Stimulated activated naive CD8-positive, alpha-beta T cell treated with anti-CD3 and anti-CD28 coated beads, Interleukin-15, Interleukin-2, amounts not matched to agents 100 U/mL and 50 U/mL, for 24 hours (primary cell): Measurements from ENCODE around the gene RNF144A.

Source experiments
- ATAC-seq: fragments of 150-1000 bp; cut with Tn5 transposase; one replicate; pipeline ENCODE4 v1.10.0; 2021
- DNase-seq: peaks from one replicate; pipeline ENCODE4 v3.0.0; 2021

RNF144A gene

DNA sequence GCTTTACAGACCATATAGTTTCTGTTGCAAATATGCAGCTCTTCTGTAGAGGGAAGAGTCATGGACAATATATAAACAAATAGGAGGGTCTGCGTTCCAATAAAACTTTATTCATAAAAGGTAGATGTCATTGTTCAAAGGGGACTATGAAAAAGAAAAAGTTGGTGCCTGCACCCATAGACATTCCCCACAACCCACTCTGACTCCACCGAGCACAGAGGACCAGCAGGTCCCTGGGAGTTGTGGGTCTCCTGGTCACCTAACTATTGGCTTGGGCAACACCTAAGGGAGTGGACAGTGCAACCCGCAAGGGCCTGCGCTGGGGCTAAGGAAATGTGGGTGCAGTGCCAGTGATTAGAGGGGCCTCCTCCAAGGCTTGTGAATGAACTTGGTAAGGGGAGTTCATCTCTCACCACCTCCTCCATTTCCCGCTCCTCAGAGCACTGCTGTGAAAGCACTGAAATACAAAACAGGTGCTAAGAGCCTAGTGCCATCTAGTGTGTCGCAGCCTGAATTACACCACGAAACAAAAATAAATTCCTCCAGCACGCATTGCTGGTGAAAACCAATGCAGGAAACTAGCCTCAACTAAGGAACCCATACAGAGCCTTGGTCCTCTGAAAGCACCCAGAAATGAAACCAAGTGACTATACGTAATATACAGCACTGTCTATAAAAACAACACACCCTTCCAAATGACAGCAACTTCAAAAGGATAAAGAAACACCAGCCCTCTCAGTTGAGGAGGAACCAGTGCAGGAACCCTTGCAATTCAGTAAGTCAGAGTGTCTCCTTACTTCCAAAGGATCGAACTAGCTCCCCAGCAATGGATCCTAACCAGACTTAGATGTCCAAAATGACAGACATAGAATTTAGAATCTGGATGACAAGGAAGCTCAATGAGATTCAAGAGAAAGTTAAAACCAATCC is 166.6 kb downstream of the RNF144A start:
- ATAC-seq (no peak), DNase-seq (no peak)

DNA sequence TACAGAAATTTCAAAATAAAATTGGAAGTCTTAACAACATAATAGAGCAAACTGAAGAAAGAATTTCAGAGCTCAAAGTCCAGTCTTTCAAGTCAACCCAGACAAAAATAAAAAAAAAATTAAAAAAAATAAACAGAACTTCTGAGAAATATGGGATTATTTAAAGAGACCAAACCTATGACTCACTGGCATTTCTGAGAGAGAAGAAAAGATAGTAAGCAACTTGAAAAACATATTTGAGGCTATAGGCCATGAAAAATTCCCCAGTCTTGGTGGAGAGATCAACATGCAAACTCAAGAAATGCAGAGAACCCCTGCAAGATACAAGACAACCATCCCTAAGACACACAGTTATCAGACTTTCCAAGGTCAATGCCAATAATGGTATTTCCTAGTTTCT is 167.4 kb downstream of the RNF144A start:
- DNase-seq: no peak
- no peak for ATAC-seq

DNA sequence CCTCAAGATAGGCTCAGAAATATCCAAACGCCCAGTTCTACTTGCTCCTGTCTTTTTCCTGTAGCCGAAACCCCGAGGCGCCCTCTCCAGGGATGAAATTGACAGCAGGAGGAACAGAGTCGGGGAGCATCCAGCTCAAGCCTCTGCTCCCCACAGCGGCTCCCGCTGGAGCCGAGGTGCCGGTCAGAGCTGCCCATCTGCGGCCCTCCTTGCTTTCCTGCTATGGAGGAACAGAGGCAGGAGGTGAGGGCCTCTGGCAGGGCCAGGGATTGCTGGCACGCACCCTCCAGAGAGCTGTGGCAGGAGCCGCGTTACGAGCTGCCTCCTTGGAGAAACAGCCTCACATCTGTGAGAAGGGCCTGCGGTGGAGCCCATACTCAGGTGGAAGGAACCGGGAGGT is 172.1 kb downstream of the RNF144A start:
- no peak for ATAC-seq
- no peak for DNase-seq

DNA sequence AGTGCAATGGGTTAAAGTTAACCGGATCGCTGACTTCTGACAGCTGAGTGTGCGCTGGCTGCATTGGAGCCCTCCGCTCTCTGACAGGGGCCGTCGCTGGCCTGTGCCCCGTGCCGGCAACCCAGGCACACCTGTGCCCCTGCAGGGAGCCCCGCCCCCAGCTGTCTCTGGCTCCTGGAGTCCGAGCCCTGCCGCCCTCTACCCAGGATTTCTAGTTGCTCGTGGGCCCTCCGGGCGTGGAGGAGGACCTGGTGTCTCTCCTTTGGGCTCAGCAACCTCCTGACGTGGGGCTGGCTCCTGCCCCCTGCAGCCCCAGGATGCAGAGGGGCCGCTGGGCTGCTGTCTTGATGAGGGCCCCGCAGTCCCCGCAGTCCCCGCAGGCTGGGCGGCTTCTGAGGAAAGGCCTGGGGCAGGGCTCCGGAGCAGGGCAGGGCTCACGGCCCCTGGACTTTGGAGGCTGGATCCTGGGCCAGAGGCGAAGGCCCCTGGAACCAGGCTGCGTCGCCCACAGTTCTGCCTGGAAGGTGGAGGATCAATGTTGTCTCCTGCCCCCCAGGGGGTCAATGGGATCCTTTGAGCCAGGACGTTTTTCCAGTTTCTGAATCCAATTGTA is 172.8 kb downstream of the RNF144A start:
- ATAC-seq: no peak
- DNase-seq: no peak

DNA sequence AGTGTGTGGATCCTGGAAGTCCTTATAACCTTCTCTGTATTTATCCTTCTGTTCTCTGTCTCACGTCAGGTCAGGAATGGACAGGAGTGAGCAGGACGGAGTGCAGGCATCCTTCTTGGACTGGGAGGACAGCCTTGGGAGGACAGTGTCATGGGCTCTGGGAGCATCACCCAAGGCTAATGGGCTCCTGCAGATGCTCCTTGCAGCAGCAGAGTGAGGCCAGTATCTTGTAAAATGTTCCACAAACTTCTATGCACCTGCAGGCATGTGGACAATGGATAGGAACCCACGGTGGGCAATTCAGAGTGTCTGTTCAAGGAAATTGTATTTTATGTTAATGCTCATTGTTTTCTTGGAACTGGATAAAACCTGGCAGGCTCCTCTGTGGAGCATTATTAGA is 176.2 kb downstream of the RNF144A start:
- DNase-seq (no peak), ATAC-seq (no peak)
